Stimulated activated CD8-positive, alpha-beta memory T cell treated with anti-CD3 and anti-CD28 coated beads, Interleukin-7, amount 100 ng/mL, for 1 hour (primary cell): ENCODE data around the gene GPRC5B.

Experiments used
- DNase-seq, 2 donors: peaks; one replicate each; pipeline ENCODE4 v3.0.0-alpha.2; 2020; ENCODE audit warnings: low read depth in 2 of 2

Gene GPRC5B

DNA sequence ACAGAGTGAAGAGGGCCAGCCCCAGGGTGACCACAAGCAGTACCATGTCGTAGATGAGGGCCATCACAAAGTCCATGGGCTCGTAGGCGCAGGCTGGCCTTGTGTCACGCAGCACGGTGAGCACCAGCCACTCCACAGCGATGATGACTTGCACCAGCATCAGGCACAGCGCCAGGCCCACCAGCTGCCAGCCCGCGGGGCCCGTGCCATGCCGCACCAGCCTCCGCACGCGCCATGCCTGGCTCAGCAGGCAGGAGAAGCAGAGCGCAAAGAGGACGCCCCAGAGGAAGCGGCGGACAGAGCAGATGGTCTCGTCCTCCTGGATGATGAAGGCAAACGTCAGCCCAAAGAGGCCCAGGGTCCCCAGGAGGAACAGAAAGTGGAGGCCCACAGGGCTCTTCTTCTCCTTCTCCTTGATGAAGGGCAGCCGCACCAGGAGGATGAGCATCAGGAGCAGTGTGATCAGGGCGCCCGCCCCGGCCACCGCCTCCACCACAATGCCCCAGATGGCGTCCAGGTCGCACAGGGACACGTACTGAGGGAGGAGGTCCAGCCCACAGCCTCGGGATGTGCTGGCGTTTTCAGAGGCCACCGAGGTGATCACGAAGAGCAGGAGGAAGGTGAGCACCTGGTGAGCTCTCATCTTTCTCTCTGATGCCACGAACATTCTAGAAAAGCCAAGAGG lies 12.3 kb downstream of the GPRC5B start:
- no peak for DNase-seq

GRCh38 chr16:19871721-19872120 lies 12.9 kb downstream of the GPRC5B start:
- DNase-seq = no peak

DNA sequence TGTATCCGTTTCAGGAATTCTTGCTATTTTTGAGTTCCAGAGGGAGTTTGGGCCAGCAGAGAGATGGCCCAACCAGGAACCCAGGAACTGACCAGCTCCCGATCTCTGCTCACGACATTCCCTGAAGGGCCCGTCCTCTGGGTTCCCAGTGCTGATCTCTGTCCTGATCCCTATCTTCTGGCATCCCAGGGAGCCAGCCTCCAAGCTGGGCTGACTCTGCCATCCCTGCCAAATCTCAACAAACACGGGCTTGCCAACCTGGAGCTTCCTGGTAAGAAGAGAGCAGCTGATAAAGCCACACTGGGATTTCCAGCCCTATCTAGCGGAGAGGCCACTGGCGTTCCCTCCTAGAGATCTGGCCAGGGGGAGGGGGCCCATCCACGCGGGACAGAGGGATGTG lies 16.2 kb downstream of the GPRC5B start:
- no peak for DNase-seq

DNA sequence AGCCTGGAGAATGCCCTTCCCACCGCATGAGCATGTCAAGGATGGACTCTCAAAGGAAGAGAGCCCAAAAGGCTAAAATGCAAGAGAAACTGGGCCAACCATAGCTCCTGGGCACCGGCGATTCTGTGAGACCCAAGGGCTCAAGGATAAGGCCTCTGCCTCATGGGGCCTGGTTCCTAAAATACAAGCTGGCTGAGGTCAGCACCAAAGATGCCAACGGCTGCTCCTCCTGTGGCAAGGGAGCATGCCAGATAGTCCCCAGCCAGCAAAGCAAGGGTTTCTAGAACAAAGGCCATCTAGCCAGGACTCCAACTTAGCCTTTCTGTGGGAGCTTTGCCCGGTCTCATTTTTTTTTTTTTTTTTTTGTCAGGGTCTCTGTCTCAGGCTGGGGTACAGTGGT lies 20.1 kb downstream of the GPRC5B start:
- DNase-seq = no peak

GRCh38 chr16:19863990-19864389 lies 20.7 kb downstream of the GPRC5B start:
- DNase-seq = no peak

GRCh38 chr16:19861811-19862327 lies 22.8 kb downstream of the GPRC5B start:
- DNase-seq = no peak

GRCh38 chr16:19861133-19861532 lies 23.5 kb downstream of the GPRC5B start:
- DNase-seq = no peak

GRCh38 chr16:19860166-19861041 lies 24.2 kb downstream of the GPRC5B start:
- DNase-seq = no peak

DNA sequence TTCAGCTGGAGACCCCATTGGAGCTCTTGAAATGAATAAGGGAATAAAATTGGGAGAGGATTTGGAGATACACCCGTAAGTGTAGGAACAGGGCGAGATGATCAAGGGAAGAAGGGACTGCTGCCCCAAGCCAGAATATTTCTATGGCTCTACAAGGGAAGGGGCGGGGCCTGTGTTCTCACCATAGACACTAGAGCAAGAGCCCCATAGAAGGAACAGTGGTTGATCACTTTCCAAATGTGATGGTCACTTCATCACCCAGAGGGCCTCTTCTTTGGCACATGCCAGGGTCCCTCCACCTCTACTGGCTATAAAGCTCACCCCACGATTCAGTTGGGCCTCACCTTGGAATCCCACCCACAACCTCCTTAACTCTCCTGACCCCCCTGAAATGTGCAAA lies 25.0 kb downstream of the GPRC5B start:
- no peak for DNase-seq

DNA sequence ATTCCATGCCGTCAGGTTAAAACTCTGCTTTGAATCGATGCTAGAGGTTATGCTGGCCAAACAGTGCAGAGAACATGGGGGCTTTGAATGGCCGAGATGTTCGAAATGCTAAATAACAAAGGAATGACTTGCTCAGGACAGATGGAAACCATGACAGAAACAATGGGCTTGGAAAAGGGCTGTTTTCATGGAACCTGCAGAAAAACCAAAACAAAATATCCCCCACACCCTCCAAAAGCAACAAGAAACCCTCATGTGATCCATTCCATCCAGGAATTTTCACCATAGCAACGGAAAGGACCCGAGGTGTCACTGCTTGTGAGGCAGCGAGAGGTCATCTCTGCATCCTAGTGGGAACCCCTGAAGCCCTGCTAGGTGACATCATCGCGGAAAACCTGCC lies 25.5 kb downstream of the GPRC5B start:
- no peak for DNase-seq

GRCh38 chr16:19858340-19859018 lies 26.2 kb downstream of the GPRC5B start:
- DNase-seq = no peak

DNA sequence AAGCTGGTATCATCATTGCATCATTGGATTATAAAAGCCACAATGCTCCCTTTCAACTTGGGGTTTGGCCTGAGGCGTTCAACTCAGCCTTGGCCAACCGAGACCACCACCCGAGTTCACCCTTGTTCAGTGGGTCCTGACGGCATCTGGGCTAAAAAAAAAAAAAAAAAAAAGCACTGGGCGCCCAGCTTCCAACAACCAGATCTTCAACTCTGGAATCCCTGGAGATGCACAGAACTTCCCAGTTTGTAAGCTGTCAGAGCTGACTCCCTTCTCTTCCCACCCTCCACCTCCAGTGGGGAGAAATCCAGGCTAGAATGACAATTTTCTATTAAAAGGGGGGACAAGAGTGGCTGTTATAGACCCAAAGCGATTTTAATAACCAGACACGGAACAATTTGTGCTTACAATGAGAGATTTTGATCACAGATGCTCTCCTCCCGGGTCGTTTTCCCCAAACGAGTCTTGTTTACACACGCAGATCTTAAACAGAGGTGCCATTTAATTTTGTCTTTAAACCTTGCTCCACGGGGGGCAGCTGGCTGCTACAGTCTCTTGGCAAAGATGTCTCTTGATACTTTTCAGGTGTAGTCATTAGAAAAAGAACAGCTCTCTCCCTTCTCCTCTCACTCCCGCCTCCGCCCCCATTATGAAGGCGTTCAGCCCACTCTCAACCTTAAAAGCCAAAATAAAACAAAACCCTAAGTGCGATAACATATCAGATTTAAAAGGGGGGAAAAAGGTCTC lies 26.9 kb downstream of the GPRC5B start:
- no peak for DNase-seq

- DNase-seq = no peak
Observed at GRCh38 chr16:19856120-19856519, 28.5 kb downstream of the GPRC5B start.

DNA sequence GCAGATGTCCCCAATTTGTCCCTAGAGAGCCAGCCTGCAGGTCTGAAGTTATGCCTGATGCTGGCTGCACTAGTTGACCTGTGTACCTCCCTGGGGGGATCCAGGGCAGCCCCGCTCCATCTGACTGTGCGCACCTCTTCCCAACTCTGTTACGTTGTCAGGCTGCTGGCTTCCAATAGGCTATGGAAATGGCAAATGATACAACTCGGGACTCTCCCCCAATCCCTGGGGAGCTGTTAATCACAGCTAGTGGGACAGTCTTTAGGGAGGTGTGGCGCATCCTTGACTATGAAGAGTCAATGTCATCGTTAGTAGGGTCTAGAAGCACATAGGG lies 30.1 kb downstream of the GPRC5B start:
- DNase-seq = no peak

GRCh38 chr16:19853742-19854542 lies 30.7 kb downstream of the GPRC5B start:
- no peak for DNase-seq

GRCh38 chr16:19853132-19853741 lies 31.4 kb downstream of the GPRC5B start:
- no peak for DNase-seq

- DNase-seq = no peak
Observed at GRCh38 chr16:19851476-19851875, 33.2 kb downstream of the GPRC5B start.

- DNase-seq = no peak
Observed at GRCh38 chr16:19850131-19850817, 34.4 kb downstream of the GPRC5B start.

DNA sequence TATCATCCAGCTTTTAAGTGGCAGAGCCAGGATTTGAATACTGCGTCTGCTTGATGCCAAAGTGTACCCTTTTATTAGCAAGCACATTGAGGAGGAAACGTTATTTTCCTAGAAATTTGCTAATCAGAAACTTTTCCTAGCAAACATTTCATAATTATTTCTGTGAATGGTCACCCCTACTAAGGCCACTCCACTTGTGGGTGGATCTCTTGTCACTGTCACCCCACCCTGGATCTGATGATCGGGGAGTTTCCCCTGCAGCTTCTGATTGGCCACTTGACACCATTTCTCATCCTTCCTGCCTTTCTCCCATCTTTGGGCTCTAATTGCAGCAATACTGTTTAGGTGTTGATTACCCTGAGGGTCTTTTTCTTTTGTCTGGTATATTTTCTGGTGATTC lies 35.9 kb downstream of the GPRC5B start:
- no peak for DNase-seq

DNA sequence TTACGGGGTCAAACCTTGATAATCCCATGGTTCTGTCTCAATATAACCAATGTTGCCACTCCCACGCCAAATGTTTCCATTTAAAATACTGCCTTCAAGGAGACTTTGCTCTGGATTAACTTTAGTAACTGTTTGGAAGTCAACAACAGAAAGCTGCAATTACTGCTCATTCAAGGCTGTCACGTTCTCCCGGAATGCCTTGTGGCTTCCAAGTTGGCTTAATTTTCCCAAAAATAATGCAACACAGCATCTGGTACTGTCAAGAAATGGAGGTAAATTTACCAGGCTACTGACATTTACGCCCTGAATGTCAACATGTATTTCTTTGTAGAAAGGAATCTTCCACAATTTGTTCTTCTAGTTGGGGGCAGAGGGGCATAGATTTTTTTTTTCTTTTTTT lies 38.2 kb downstream of the GPRC5B start:
- no peak for DNase-seq
